ENCODE data around the gene OR6X1.

DNA sequence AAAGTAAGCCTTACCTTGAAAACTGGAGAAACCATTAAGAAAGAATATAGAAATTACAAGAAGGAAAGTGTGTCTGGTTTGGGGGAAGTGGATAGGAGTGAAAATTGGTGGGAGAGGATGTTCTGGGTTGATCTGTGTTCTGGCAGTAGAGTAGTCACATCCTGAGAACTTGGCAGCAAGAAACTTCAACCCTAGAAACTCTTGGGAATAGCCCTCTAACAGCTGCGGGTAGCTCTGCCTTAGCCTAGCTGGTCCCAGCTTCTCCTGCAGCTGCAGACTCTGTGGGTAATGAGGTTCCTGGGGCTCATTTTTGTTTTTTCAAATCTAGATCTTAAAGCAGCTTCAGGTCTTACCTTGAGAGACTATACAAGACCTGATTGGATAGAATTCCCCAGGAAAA lies 24.2 kb upstream of the OR6X1 start:
- TF ChIP-seq, protein P1, sequence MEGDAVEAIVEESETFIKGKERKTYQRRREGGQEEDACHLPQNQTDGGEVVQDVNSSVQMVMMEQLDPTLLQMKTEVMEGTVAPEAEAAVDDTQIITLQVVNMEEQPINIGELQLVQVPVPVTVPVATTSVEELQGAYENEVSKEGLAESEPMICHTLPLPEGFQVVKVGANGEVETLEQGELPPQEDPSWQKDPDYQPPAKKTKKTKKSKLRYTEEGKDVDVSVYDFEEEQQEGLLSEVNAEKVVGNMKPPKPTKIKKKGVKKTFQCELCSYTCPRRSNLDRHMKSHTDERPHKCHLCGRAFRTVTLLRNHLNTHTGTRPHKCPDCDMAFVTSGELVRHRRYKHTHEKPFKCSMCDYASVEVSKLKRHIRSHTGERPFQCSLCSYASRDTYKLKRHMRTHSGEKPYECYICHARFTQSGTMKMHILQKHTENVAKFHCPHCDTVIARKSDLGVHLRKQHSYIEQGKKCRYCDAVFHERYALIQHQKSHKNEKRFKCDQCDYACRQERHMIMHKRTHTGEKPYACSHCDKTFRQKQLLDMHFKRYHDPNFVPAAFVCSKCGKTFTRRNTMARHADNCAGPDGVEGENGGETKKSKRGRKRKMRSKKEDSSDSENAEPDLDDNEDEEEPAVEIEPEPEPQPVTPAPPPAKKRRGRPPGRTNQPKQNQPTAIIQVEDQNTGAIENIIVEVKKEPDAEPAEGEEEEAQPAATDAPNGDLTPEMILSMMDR (IDR thresholded peaks at IDR 0.05): no peak
- TF ChIP-seq, protein P2, sequence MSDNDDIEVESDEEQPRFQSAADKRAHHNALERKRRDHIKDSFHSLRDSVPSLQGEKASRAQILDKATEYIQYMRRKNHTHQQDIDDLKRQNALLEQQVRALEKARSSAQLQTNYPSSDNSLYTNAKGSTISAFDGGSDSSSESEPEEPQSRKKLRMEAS (CRISPR knock-in tag; IDR thresholded peaks at IDR 0.05): no peak
- TF ChIP-seq, protein P3, sequence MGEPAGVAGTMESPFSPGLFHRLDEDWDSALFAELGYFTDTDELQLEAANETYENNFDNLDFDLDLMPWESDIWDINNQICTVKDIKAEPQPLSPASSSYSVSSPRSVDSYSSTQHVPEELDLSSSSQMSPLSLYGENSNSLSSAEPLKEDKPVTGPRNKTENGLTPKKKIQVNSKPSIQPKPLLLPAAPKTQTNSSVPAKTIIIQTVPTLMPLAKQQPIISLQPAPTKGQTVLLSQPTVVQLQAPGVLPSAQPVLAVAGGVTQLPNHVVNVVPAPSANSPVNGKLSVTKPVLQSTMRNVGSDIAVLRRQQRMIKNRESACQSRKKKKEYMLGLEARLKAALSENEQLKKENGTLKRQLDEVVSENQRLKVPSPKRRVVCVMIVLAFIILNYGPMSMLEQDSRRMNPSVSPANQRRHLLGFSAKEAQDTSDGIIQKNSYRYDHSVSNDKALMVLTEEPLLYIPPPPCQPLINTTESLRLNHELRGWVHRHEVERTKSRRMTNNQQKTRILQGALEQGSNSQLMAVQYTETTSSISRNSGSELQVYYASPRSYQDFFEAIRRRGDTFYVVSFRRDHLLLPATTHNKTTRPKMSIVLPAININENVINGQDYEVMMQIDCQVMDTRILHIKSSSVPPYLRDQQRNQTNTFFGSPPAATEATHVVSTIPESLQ (CRISPR knock-in tag; IDR thresholded peaks at IDR 0.05): no peak
- TF ChIP-seq SMAD4 (CRISPR knock-in tag; IDR thresholded peaks at IDR 0.05): no peak
- TF ChIP-seq, protein P4, sequence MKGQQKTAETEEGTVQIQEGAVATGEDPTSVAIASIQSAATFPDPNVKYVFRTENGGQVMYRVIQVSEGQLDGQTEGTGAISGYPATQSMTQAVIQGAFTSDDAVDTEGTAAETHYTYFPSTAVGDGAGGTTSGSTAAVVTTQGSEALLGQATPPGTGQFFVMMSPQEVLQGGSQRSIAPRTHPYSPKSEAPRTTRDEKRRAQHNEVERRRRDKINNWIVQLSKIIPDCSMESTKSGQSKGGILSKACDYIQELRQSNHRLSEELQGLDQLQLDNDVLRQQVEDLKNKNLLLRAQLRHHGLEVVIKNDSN (CRISPR knock-in tag; IDR thresholded peaks at IDR 0.05): no peak
- TF ChIP-seq JUN (CRISPR knock-in tag; IDR thresholded peaks at IDR 0.05): no peak
- TF ChIP-seq, protein P5, sequence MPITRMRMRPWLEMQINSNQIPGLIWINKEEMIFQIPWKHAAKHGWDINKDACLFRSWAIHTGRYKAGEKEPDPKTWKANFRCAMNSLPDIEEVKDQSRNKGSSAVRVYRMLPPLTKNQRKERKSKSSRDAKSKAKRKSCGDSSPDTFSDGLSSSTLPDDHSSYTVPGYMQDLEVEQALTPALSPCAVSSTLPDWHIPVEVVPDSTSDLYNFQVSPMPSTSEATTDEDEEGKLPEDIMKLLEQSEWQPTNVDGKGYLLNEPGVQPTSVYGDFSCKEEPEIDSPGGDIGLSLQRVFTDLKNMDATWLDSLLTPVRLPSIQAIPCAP (CRISPR knock-in tag; IDR thresholded peaks at IDR 0.05): no peak
- TF ChIP-seq ESRRA (CRISPR knock-in tag; IDR thresholded peaks at IDR 0.05; ENCODE audit: borderline replicate concordance): no peak
- no peak for TF ChIP-seq CBFB (CRISPR knock-in tag; IDR thresholded peaks at IDR 0.05; ENCODE audit: low read depth)
